ENCODE data around the gene GATA6.

GATA6 gene

DNA sequence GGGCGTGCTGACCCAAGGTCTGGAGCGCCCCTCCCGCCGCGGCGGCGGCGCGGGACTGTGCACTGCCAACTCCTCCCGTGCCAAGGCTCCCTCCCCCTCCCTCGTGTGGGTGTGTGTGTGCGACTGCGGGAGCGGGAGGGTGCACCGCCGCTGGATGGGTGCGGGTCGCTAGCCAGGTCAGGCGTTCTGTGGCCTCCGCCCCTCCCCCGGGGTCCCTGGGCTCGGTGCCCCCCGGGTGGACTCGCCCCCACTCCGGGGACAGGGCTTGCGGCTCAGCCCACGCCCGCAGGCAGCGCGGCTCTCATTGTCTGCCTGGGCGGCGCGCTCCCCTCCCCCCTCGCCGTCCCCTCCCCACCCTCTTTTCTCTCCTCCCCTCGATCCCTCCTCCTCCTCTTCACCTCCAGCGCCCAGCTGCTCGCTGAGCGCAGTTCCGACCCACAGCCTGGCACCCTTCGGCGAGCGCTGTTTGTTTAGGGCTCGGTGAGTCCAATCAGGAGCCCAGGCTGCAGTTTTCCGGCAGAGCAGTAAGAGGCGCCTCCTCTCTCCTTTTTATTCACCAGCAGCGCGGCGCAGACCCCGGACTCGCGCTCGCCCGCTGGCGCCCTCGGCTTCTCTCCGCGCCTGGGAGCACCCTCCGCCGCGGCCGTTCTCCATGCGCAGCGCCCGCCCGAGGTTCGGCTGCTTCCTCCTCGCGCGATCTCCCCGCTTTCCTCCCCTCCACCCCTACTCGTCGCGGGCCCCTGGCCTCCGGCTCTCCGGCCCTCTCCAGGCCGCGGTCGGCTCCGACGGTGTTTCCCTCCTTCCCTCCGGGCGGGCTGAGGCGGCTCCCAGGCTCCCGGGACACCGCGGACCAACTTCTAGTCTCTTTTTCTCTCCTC, at the start of gene GATA6:
TSS of gene GATA6 (plus strand) at position 579 of the 878 bp plus-strand sequence. CDS start 1,556 bp downstream, outside the sequence.
- peak; percentile 69 for DNase-seq

GRCh38 chr18:22124970-22125369, 44.4 kb upstream of the GATA6 start:
- DNase-seq: no peak

DNA sequence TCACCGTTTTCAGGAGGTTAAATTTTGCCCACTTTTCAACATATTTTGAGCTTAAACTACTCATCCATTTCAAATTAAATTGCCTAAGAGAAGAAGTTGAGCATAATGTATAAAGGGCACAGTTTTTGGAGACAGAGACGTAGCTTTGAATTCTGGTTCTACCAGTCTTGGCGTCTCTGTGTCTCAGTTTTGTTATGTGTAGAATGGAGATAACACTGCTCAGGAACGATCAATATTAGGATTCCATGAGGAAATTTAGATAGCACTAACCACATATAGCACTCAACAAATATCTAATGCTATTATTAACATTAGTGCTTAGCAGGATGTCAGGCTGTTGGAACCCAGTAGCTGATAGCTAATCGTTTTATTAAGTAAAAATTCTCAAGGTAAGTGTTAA, 40.4 kb upstream of the GATA6 start:
- no peak for DNase-seq

DNA sequence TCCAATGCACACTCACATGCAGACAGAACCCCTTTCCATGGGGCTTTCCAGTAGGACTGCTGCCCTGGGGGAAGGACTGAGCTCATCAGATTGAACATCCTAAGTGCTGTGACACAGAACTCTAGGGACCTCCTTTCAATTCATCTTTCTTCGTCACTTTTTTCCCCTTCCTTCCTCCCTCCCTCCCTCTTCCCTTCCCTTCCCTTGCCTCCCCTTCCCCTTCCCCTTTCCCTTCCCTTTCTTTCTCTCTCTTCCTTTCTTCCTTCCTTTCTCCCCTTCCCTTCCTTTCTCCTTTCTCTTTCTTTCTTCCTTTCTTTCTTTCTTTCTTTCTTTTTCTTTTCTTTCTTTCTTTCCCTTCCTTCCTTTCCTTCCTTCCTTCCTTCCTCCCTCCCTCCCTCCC, 39.6 kb upstream of the GATA6 start:
- DNase-seq: no peak

DNA sequence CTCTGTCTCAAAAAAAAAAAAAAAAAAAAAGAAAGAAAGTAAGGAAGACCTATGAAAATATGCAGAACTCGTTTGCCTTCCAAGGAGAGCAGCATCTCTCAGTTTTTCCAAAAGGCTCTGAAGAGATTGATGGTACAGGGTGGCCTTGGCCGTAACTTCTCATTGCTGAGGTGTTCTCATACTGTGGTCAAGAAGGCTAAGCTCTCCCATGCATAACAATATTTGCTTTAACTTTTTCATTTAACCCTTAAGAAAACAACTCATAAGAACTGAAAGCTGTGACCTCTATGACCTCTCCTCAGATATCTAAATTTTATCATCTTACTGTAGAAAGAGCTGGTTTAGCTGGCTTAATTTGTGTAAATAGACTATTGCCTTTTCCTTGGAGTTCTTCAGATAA, 37.1 kb upstream of the GATA6 start:
- no peak for DNase-seq

DNA sequence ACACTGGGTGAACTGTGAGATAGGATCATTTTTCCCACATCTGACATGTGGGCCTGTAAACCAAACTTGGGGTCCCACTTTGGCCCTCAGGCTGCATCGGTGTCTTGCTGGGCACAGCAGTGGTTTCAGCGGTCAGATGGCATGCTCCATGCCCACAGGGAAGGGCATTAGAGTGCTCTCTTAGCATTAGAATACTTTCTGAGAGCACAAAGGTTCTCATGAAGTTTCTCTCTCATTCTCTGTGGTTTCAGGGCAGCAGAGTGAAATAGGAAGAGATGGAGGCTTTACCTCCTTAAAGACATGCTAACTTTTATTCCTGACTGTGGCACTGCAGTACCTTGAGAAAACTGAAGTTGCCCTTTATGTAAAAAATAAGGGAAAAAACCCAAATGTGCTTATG, 36.6 kb upstream of the GATA6 start:
- no peak for DNase-seq

GRCh38 chr18:22136395-22136794, 33.0 kb upstream of the GATA6 start:
- DNase-seq: no peak

DNA sequence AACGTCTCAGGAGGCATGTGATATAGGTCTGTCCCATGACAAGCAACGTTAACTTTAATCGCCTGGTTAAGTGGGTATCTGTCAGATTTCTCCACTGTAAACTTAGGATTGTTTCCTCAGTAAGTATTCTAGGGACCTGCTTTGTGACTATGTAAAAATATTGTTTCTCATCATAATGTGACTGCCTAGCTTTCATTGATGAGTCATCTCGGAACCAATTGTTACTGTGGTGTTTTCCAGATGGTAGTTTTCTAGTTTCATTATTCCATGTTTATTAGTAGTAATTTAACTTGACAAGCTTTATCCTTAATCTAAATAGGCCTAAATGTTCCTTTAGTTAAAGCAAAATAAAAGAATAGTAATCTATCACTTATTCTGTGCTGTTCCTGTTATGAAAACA, 28.2 kb upstream of the GATA6 start:
- no peak for DNase-seq

DNA sequence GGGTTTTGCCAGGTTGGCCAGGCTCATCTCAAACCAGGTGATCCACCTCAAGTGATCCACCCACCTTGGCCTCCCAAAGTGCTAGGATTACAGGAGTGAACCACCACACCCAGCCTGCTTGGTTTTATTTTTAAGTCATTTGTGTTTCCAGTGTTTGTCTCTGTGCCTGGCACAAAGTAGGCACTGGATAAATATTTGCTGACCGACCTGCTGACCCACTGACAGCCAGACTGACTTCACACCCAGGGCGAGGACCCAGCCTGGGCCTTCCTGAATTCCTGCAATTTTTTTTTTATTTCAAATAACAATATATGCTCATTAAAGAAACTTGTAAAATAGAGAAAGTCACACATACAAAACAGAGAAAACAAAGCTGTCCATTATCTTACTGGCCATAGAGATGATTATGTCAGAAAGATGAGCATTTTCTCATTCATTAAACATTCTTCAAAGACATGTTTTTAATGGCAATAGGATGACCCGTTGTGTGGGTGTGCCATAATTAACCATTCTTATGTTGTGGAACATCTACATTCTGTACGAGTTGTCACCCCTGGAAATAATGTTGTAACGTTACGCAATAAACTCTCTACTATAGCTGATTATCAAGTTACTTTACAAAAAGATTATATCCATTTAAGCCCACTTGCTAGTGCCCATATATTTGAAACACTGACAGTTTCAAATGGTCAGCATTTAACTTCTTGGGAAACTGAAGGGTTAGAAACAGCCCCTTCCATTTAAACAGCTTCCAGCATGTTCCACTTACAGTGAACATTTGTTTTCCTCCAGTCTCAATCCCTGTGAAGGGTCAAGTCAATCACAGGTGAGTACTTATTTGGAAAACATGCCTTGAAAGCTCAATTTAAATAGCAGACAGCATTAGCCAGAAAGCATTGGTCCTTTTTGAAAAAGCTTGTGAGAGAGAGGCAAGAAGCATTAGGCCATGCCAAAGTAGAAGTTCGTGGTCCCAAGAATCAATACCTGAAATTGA, 25.7 kb upstream of the GATA6 start:
- no peak for DNase-seq

GRCh38 chr18:22145160-22145559, 24.2 kb upstream of the GATA6 start:
- no peak for DNase-seq

GRCh38 chr18:22149710-22150109, 19.7 kb upstream of the GATA6 start:
- no peak for DNase-seq

GRCh38 chr18:22152093-22152492, 17.3 kb upstream of the GATA6 start:
- no peak for DNase-seq

DNA sequence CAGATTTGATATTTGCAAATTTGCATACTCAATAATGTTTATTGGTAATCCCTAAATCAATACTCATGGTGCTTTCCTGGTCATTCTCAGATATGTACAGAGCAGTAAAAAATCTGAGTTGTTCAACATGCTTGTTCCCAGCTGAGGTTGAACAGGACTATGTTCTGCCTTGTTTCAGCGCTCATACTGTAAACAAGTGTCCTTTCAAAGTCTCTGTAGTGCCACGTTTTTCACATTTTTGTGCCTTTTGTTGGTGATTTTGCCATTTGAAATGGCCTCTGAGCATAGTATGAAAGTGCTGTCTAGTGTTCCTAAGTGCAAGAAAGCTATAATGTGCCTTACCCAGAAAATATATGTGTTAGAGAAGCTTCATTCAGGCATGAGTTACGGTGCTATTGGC, 16.0 kb upstream of the GATA6 start:
- DNase-seq: no peak

- DNase-seq: no peak
Observed at GRCh38 chr18:22155584-22155983, 13.8 kb upstream of the GATA6 start.

- DNase-seq: no peak
Observed at GRCh38 chr18:22159014-22159413, 10.4 kb upstream of the GATA6 start.

GRCh38 chr18:22161090-22161489, 8.3 kb upstream of the GATA6 start:
- no peak for DNase-seq

GRCh38 chr18:22163416-22164161, 5.8 kb upstream of the GATA6 start:
- no peak for DNase-seq

DNA sequence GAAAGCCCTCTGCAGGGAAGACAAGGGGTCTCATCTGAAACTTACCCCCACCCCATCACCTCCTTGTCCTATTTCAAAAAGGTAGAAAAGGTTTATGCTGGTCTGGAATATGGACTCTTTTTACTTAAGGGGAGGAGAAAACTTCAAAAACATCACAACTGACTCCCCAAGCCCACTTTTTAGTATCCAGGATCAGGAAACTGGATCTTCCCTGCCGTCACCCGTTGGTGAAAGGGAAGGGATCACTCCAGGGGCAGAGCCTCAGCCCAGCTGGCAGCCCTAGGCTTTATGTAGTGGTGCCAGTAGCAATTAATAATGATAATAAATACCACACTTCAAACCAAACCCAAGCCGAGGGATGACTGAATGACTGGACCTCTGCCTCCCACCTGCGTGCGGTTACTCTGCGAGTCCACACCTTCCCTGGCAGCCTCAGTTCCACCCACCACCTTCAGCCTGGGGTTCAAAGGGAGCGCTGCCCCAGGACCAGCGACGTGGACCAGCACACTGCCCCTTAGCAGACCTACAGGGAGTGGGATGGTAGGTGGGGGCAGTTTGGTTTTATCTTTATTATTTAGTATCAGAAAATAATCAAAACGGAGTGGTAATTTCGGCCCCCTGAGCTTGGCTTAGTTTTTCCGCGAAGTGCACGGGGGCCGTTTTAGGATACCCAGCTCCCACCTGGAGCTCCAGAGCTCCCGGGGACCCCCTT, 4.9 kb upstream of the GATA6 start:
- no peak for DNase-seq

- DNase-seq: no peak
Observed at GRCh38 chr18:22165049-22165602, 4.3 kb upstream of the GATA6 start.

DNA sequence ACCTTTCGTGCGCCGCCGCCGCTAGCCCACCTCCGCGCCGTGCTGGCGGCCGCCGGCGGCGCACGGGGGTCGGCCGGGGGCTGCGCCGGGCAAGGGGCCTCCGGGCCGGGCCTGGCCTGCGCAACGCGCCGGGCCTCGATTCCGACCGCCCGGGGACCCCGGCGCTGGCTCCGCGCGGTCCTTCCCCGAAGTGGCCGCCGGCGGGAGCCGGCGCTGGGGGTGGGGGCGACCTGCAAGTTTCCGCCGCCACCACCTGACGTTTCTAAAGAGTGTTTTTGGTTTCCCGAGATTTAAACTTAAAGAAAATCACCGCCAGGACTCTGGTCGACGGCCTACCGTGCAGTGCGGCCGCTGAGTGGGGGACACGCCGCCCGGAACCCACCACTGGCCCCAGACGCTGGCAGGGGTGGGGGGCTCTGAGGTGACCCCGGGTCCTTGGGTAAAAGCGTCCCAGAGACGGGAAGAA, 3.8 kb upstream of the GATA6 start:
- DNase-seq: no peak

DNA sequence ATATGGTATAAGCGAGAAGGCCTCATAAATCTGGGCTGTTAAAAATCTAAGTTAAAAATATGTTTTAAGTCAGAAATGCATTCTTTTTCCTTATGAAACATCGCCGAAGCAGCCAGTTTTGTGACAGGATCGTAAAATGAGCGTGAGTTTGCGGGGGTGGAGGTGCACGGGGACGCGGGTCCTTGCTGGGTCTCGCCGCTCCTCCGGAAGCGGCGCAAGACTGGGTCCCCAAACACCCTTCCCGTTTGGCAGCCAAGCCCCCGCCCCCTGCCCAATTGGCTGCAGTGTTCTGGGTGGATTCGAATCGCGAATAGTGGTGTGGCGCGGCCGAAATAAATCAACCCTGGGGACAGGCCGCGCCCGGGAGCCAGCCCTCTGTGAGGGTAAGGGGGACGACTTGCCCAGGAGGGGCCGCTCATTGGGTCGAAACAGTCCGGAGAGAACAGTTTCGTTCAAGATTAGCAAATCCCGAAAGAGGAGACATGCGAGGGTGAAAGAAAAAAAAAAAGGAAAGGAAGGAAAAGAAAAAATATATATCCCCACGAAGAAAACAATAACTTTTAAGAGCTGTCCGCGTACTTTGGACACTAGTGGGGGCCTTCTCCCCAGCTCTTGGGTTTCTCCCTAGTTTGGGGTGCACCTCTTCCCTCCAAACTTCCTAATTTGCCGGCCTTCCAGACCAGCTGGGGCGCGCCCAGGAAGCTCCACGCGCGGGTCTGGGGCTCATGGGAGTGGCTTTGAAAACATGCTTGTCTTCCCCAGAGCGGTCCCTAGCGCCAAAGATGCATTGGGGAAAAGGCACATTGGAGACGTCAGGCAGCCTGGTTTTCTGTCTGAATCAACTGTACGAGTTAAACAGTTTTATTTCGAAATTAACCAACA, 3.1 kb upstream of the GATA6 start:
- DNase-seq: no peak
